NCI-H146 (cell line): ENCODE results near the gene TAS2R5.
"Not testable (repeated sequence)": the region's sequence is repeated elsewhere in the genome, so short reads cannot be mapped to it uniquely, and the experiment has no call there.

Experiments used
- DNase-seq: peaks from one replicate; lab custom pipeline; 2025; lab: John Stamatoyannopoulos, UW

Gene TAS2R5, protein sequence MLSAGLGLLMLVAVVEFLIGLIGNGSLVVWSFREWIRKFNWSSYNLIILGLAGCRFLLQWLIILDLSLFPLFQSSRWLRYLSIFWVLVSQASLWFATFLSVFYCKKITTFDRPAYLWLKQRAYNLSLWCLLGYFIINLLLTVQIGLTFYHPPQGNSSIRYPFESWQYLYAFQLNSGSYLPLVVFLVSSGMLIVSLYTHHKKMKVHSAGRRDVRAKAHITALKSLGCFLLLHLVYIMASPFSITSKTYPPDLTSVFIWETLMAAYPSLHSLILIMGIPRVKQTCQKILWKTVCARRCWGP

DNA sequence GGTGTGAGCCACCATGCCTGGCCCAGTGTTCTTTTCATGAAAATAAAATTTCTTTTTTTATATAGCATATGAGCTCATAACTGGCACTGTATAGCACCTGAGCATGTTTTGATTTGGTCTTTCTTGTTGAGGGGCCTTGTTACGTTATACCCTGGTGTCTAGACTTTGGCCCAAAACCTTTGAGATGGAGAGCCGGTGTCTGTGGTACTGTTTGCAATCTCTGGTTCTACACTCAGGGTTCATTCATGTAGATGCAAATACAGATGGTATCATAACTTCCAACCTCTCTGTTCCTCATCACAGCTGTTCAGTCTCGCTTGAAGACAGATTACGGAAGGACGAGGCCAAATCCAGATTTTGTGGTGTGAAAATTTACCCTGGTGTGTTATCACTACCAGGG lies at the start of gene TAS2R5:
TSS of gene TAS2R5 (plus strand) at position 301 of the 400 bp plus-strand sequence. CDS start 145 bp downstream, outside the sequence.
- DNase-seq, result no peak

DNA sequence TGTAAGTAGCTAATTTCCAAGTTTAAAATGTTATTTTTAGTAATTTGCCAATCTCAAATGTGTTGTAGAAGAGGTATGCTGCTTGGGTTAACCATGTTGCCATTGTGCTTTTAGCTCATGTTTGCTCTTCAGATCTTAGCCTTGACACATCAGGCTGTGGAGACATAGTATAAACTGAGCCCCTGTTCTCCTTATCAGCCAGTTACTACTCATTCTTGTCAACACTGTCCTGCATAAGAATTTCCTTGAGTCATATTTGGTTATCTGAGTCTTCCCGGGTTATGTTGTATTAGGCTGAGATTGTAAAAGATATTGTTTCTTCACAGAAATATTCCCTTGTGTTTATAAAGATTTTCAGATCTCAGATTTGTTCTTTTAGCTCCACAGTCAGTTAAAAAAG lies 47.8 kb upstream of the TAS2R5 start:
- DNase-seq, result no peak

DNA sequence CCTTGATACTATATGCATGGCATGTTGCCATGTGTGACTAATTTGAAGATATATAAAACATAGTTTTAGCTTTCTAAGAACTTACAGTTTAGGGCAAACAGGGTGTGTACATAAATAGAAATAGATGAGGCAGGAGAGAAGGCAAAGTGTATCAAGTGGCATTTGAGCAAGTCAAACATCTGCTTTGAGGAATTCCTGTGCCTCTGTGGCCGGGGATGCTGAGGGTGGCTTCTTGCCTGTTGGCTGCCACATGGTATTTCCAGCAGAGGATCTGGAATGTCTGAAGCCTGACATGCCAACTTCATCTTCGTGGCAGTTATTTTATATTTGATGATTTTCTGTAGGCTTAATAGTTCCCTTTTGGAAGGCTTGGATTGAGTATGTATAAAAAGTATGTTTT lies 45.9 kb upstream of the TAS2R5 start:
- no peak for DNase-seq

GRCh38 chr7:141748396-141748795 lies 41.6 kb upstream of the TAS2R5 start:
- no peak for DNase-seq

DNA sequence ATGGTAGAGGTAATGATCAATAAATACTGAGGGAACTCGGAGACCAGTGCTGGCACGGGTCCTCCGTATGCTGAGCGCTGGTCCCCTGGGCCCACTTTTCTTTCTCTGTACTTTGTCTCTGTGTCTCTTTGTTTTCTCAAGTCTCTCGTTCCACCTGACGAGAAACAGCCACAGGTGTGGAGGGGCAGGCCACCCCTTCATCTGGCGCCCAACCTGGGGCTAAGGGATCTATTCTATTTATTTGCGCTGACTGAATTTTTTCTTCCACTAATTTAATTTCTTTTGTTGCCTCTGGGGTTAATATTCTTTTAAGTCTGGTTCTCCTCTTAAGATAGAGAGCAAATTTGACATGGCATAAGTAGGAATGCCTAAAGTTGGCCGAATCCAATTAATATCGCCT lies 38.1 kb upstream of the TAS2R5 start:
- DNase-seq, result not testable (repeated sequence)

- DNase-seq, result no peak
These were observed 37.4 kb upstream of the TAS2R5 start for GRCh38 chr7:141752634-141753033.

GRCh38 chr7:141754939-141755338 lies 35.1 kb upstream of the TAS2R5 start:
- DNase-seq, result peak; percentile 35

GRCh38 chr7:141763797-141764196 lies 26.2 kb upstream of the TAS2R5 start, which contains the start of gene TAS2R3:
Gene TAS2R3, plus strand, starts transcription at chr7:141764097. Its CDS starts 62 bp downstream, at chr7:141764159.
- DNase-seq, result no peak

DNA sequence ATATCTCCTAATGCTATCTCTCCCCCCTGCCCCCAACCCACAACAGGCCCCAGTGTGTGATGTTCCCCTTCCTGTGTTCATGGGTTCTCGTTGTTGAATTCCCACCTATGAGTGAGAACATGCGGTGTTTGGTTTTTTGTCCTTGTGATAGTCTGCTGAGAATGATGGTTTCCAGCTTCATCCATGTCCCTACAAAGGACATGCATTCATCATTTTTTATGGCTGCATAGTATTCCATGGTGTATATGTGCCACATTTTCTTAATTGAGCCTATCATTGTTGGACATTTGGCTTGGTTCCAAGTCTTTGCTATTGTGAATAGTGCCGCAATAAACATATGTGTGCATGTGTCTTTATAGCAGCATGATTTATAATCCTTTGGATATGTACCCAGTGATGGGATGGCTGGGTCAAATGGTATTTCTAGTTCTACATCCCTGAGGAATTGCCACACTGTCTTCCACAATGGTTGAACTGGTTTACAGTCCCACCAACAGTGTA lies 19.9 kb upstream of the TAS2R5 start:
- not testable (repeated sequence) for DNase-seq

DNA sequence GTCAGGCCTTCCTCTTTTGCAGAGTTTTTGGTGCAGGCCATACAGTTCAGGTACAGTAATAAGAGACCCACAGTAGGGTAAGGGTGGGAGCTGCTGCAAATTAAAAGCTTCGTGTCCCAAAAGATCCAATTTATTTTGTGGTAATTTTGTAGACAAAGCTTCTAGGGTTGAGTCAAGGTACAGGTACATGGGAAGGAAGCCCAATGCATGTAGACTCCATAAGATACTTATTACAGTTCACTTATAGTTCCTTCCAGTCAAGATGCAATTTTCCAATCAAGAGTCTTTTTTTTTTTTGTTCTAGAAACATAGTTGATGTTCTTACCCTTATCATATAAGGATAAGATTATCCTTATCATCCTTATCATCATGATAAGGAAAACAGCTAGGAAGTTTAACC lies 13.6 kb upstream of the TAS2R5 start, which contains the start of gene TAS2R4:
TSS of gene TAS2R4 (plus strand) at position 301 of the 400 bp plus-strand sequence. CDS start 1,815 bp downstream, outside the sequence.
- no peak for DNase-seq

DNA sequence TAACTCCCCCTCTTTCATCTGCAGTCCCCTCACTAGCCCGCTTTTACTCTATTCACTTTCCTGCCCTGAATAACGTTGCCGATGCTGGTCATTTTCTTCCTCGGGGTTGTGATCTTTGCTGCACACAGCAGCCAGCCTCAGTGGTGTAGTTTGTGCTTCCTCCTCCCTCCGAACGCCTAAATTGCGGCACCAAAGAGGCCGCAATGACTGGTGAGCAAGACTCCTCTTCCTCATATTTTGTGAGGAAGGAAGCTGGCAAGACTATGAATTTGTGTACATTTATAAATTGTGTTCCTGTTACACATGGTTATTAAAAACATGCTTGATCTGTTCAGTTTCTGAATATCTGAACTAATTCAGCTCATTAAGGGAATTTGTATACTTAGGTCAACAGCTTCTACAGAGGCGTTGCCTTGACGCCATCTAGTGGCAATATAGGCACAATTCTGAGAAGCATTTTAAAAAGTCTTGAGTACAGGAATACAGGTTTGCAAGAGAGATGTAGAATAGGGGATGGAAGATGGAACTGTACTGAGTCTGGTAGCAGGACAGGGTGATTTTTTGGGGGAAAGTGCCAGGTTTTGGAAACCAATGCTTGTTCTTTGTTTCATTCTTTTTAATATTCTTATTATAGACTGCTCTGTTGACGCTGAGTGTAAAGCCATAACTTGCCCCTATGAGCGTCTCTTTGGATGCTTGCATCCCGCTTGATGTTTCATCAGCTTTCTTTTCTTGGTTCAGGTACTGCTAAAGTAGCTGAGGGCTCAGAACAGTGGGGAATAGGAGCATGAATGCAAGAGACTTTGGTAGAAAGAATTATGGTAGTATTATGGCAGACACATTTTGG lies 4.1 kb upstream of the TAS2R5 start:
- DNase-seq, result peak; percentile 42

GRCh38 chr7:141788296-141788695 lies 1.7 kb upstream of the TAS2R5 start:
- DNase-seq, result no peak

DNA sequence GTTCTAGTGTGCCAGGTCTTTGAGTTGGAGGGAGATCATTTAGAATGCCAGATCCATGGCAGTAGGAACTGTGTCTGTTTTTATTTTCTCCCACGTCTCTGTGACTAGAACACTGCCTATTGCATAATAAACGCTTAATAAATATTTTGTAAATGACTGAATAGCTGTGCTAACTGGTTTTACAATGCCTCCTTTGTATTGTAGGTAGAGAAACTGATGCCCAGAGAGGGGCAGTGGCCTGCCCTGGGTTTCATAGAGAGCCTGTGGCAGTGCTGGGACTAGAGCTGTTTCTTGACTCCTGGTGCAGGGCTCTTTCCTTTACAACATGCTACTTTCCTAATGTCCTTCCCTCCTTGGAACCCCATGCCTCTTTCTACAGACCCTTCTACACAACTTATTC lies 2.5 kb downstream of the TAS2R5 start:
- DNase-seq, result no peak

GRCh38 chr7:141820067-141820466 lies 30.1 kb downstream of the TAS2R5 start:
- no peak for DNase-seq

- DNase-seq, result not testable (repeated sequence)
These were observed 32.4 kb downstream of the TAS2R5 start for GRCh38 chr7:141822432-141822831.

DNA sequence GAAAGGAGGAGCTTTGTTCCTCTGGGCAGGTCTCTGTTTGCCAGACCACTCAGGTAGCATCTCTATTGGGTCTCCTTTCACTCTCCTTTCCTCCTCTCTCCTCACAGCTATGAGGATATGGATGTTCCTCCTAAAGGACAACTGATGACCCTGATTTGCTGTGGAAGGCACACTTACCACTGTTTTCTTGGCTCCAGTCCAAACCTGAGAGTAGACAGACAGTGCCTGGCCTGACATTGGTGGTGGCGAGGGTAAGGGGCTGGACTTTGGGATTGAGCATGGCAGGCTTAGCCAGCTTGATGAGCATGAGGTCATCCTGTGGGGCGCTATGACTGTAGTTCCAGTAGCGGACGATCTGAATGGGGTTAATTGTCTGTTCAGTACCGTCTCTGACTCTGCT lies 47.7 kb downstream of the TAS2R5 start:
- no peak for DNase-seq

DNA sequence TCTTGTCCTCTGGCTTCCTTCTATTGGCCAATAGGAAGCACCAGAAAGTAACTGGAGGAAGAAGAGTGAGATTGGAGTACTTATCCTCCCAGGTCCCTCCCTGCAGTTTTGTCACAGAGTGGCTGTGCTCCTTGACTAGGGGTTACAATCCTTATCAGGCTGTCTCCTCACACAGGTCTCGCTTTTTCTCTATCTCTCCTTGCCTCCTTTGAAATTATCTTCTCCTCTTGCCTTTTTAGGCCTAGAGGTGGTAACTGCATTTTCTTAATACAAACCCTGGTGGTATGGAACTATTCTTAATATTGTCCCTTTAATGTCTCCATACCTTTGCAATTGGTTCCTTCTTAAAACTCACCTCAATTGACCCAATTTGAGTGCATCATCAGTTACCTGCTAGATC lies 48.6 kb downstream of the TAS2R5 start:
- no peak for DNase-seq

DNA sequence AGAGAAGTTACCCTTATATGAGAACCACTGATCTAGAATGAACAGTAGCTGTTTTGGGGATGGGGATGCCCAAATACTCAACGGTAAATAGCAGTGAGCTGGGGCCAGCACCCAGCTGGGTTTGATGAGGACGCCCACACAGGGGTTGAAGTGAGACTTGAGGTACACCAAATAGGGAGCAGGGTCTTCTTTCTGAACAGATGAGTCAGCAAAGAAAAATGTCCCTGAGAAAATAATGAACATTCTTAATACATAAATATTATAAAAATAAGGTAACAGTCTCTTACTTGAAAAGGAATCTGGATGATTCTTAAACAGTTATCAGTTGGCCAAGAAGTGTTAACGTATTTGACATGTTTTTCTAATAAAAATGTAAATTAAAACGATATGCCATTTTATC lies 49.2 kb downstream of the TAS2R5 start:
- no peak for DNase-seq

DNA sequence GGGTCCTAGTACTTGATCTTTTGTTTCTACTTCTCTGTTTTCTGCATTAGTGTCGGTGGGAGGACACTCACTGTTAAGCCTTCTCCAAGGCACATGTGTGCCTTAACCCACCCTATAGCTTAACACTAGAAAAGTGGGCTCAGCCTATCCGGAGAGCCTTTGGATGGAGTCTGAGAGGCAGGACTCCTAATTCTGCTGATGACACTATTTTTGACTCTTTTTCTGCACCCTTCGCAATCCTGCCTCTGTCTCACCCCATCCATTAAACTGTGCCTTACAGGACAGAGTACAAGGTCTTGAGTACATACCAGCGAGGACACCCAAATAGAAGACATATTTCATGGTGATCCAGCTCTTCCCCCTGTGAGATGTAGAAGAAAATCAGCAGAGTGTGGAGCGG lies 50.7 kb downstream of the TAS2R5 start:
- DNase-seq, result no peak
